K562 (cell line): ENCODE measurements around the gene SLC7A9. TPM values are rescaled to one million over a fixed set of nuclear protein-coding genes. Genes with fewer than 3 reads are reported as not detected.

ENCODE experiments used
- ATAC-seq: fragments of 200-7000 bp; cut with Tn5 transposase; 3 replicates; pipeline ENCODE4 v1.9.1; 2020; ENCODE audit warnings: moderate library complexity
- BruUV-seq: library from RNA; stranded (reverse); fragments of 400-500 nt; replicated peaks from 2 replicates; lab custom pipeline; 2021; lab: Mats Ljungman, UMichigan
- CTCF ChIA-PET: fragments of 300-600 bp; formaldehyde crosslinking; extraction: SDS; loops from one replicate; lab custom pipeline; 2021; ENCODE audit warnings: low intra/inter-chr PET ratio; lab: Yijun Ruan, JAX
- POLR2A ChIA-PET: fragments of 300-600, 350-650 bp; sonication (Branson Sonifier 250); formaldehyde crosslinking; extraction: SDS; loops from one replicate; lab custom pipeline; 2021; ENCODE audit warnings: antibody characterized with exemption, inconsistent platforms; lab: Yijun Ruan, JAX
- DNase-seq, 4 experiments: peaks; one replicate each; pipeline versions ENCODE4 v3.0.0 to v3.0.0-alpha.2; 2011 to 2018; ENCODE audit warnings: low spot score in 3 of 4, mixed read lengths in 3 of 4; ENCODE audit errors: extremely low read depth in 1 of 4
- FAIRE-seq: peaks from 2 replicates; lab custom pipeline; 2011; peaks lifted over from hg19 to GRCh38; lab: Jason Lieb, UNC
- H2AFZ ChIP-seq: 2 replicates; pipeline ENCODE4 v1.6.0; 2011; ENCODE audit warnings: low read depth, low read length, control low read depth, inconsistent platforms
- H3K27ac ChIP-seq: fragments of 200-600 bp; 3 replicates; pipeline ENCODE4 v1.8.0; 2011; ENCODE audit warnings: low read depth, mild to moderate bottlenecking, control low read depth, inconsistent platforms, low read length, moderate library complexity, mixed read lengths; ENCODE audit errors: extremely low read depth
- H3K27me3 ChIP-seq, 2 experiments: fragments of 300-600 bp in 1 of 2; 2 replicates in 1 of 2; 3 replicates in 1 of 2; pipeline versions ENCODE4 v1.6.0 to v1.8.0; 2011; ENCODE audit warnings: inconsistent platforms in 2 of 2, low read length in 2 of 2, mild to moderate bottlenecking in 1 of 2, mixed read lengths in 1 of 2, moderate library complexity in 1 of 2; ENCODE audit not compliant: control insufficient read depth in 2 of 2, insufficient read depth in 2 of 2
- H3K36me3 ChIP-seq: fragments of 300-600 bp; 3 replicates; pipeline ENCODE4 v1.8.0; 2011; ENCODE audit warnings: mild to moderate bottlenecking, low read length, inconsistent platforms; ENCODE audit not compliant: control insufficient read depth, insufficient read depth
- H3K4me1 ChIP-seq, 2 experiments: fragments of 200-600 bp in 1 of 2; replicated peaks in 1 of 2; 2 replicates in 1 of 2; 3 replicates in 1 of 2; pipeline versions ENCODE4 v1.5.1 to v1.8.0; 2011; ENCODE audit warnings: inconsistent platforms in 2 of 2, low read length in 2 of 2, mild to moderate bottlenecking in 1 of 2, mixed read lengths in 1 of 2, moderate library complexity in 1 of 2; ENCODE audit not compliant: control insufficient read depth in 2 of 2, insufficient read depth in 2 of 2
- H3K4me2 ChIP-seq: 2 replicates; pipeline ENCODE4 v1.6.1; 2011; ENCODE audit warnings: low read length, control low read depth, inconsistent platforms, mixed read lengths; ENCODE audit not compliant: insufficient read depth
- H3K4me3 ChIP-seq: fragments of 200-600 bp; sonication (generic), shearing (Covaris generic); 2 replicates; pipeline ENCODE4 v1.5.1; 2016; ENCODE audit warnings: control low read depth, inconsistent platforms
- H3K79me2 ChIP-seq: fragments of 200-600 bp; 3 replicates; pipeline ENCODE4 v1.8.0; 2011; ENCODE audit warnings: low read length, inconsistent platforms; ENCODE audit not compliant: control insufficient read depth, insufficient read depth
- H3K9ac ChIP-seq, 2 experiments: 2 replicates each; pipeline versions ENCODE4 v1.6.0 to v1.6.1; 2011; ENCODE audit warnings: low read depth in 2 of 2, low read length in 2 of 2, control low read depth in 1 of 2, inconsistent platforms in 1 of 2, mild to moderate bottlenecking in 1 of 2, mixed read lengths in 1 of 2; ENCODE audit not compliant: insufficient read depth in 1 of 2
- H3K9me1 ChIP-seq: one replicate; pipeline ENCODE4 v1.6.0; 2011; ENCODE audit warnings: inconsistent platforms, mild to moderate bottlenecking, low read length, moderate library complexity; ENCODE audit not compliant: control insufficient read depth, insufficient read depth
- H3K9me3 ChIP-seq: replicated peaks from 2 replicates; pipeline ENCODE4 v1.5.1; 2011; ENCODE audit warnings: low read depth, low read length, inconsistent platforms; ENCODE audit not compliant: control insufficient read depth, insufficient read depth
- H4K20me1 ChIP-seq: replicated peaks from 2 replicates; pipeline ENCODE4 v1.6.1; 2011; ENCODE audit warnings: low read length, inconsistent platforms, mixed read lengths; ENCODE audit not compliant: control insufficient read depth, insufficient read depth
- BCL6 ChIP-seq: fragments of 250-450 bp; sonication (Bioruptor Pico); IDR thresholded peaks from 2 replicates; pipeline ENCODE4 v1.4.0; 2020
- EGR1 ChIP-seq: fragments of 450-650 bp; conservative IDR thresholded peaks from 2 replicates; pipeline ENCODE4 v1.6.1; 2017; ENCODE audit warnings: mild to moderate bottlenecking
- ELF1 ChIP-seq: fragments of 200-800 bp; sonication (Bioruptor generic); IDR thresholded peaks from 2 replicates; pipeline ENCODE4 v1.6.1; 2016; ENCODE audit warnings: missing genetic modification characterization, missing compliant biosample characterization
- EZH2 ChIP-seq: IDR thresholded peaks from 2 replicates; pipeline ENCODE4 v1.6.1; 2012; ENCODE audit warnings: low read depth, mild to moderate bottlenecking, inconsistent platforms, low read length, borderline replicate concordance
- LEF1 ChIP-seq: fragments of 450-650 bp; IDR thresholded peaks from 2 replicates; pipeline ENCODE4 v1.6.1; 2016; ENCODE audit warnings: mild to moderate bottlenecking
- MYNN ChIP-seq, 2 experiments: sonication (generic); formaldehyde crosslinking in 1 of 2; IDR thresholded peaks; 2 replicates each; pipeline versions ENCODE4 v1.5.0 to v1.6.1; 2016 to 2020; ENCODE audit warnings: antibody characterized with exemption in 1 of 2, missing genetic modification reagents in 1 of 2
- ZNF197 ChIP-seq: fragments of 200-800 bp; sonication (Bioruptor generic); IDR thresholded peaks from 2 replicates; pipeline ENCODE4 v1.6.1; 2016; ENCODE audit warnings: low read depth, missing genetic modification characterization, missing compliant biosample characterization
- WGBS: fragments of 100-300 bp; shearing (Covaris generic); methylation state at CpG from one replicate; pipeline ENCODE4 v1.1.6; 2016; ENCODE audit warnings: low coverage, mixed read lengths; ENCODE audit not compliant: insufficient coverage; ENCODE audit errors: missing lambda C conversion rate; 5-methylcytosine and 5-hydroxymethylcytosine counted together
- in situ Hi-C: fragments of 300-500 bp; cut with MboI; formaldehyde crosslinking; loops from 4 replicates; pipeline ENCODE4 v1.15.0; 2018; ENCODE audit warnings: inconsistent platforms, mixed read lengths
- intact Hi-C: fragments of 100-400 bp; cut with micrococcal nuclease; formaldehyde crosslinking; loops from 2 replicates; pipeline ENCODE4 v1.14.2; 2022
- polyA plus RNA-seq, 8 experiments: library from polyadenylated mRNA; depleted of rRNA in 4 of 8; stranded (reverse) in 5 of 8; unstranded in 3 of 8; fragments of >200 nt; fragmentation: Nextera tagmentation in 2 of 8; fragmentation: Illumina TruSeq in 1 of 8; extraction: Ambion mirVana in 2 of 8; extraction: Trizol in 1 of 8; gene quantifications; 2 replicates each; pipeline versions ENCODE4 v1.2.1 to v1.2.3, GENCODE V29; 2011 to 2014; ENCODE audit warnings: inconsistent platforms in 1 of 8, missing spikeins in 1 of 8
- total RNA-seq, 7 experiments: library from RNA; depleted of rRNA in 6 of 7; stranded (reverse); fragments of >200 nt in 6 of 7; fragmentation: Illumina TruSeq in 2 of 7; extraction: Trizol in 2 of 7; gene quantifications; 2 replicates each; pipeline versions ENCODE4 v1.2.1 to v1.2.3, GENCODE V29; 2011 to 2021; ENCODE audit warnings: low replicate concordance in 1 of 7
- TF ChIP-seq, protein P1 (sequence below): fragments of 250-450 bp; sonication (Bioruptor Pico); IDR thresholded peaks from 2 replicates; pipeline ENCODE4 v1.8.0; 2021; ENCODE audit warnings: borderline replicate concordance, mild to moderate bottlenecking, moderate library complexity; ENCODE audit not compliant: poor library complexity, severe bottlenecking
- TF ChIP-seq, protein P2 (sequence below): fragments of 250-450 bp; sonication (Bioruptor Pico); IDR thresholded peaks from 2 replicates; pipeline ENCODE4 v1.5.0; 2021; ENCODE audit warnings: mild to moderate bottlenecking, borderline replicate concordance

Gene SLC7A9
- total and polyA plus RNA-seq, 9 of the 15 experiments (the other 6 are each of a cell fraction or from before 2014, with no cell fraction given), result not detected

DNA sequence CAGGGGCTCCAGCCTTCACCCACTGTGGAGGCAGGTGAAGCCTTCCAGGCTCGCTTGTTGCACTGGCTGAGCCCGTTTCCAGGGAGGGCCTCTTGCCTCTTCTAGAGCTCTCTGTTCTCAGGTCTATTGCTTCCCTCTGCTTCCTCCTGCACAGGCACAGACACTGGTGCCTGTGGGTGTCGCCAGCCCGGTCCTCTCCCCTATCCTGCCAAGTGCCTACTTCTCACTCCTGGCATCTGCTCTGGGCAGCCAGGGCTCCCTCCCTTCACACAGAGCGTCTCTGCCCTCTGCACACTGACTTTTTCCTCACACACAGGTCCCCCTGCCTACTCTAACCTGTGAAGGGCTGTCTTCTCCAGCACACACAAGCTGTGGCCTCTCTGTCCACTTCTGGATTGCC, 60.3 kb downstream of the SLC7A9 start:
- Histone ChIP-seq H3K4me1 (no peaks in the 10 kb centered on the region), H3K27me3 (peaks cover 21 to 43% of the 10 kb centered on the region in 2 experiments), H3K36me3 (no peaks in the 10 kb centered on the region), H2AFZ (no peak overlapping the region), H3K27ac (no peak overlapping the region), H3K9ac (no peak overlapping the region), H3K4me3 (no peak overlapping the region), H3K4me2 (no peak overlapping the region), H4K20me1 (no peaks in the 10 kb centered on the region; the same call in 1 of the 2 replicates), H3K9me3 (no peaks in the 10 kb centered on the region), H3K79me2 (no peaks in the 10 kb centered on the region), H3K9me1 (no peaks in the 10 kb centered on the region)
- no peak for ATAC-seq
- POLR2A ChIA-PET, result no interaction called here
- WGBS, result 0% methylated on average over 5 of the region's 5 CpGs
- in situ Hi-C loops (no loop called here), intact Hi-C loops (no loop called here)
- CTCF ChIA-PET, result no interaction called here
- TF ChIP-seq, protein P1, sequence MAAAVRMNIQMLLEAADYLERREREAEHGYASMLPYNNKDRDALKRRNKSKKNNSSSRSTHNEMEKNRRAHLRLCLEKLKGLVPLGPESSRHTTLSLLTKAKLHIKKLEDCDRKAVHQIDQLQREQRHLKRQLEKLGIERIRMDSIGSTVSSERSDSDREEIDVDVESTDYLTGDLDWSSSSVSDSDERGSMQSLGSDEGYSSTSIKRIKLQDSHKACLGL (CRISPR knock-in tag), result no peak
- no peak for TF ChIP-seq ELF1
- TF ChIP-seq, protein P2, sequence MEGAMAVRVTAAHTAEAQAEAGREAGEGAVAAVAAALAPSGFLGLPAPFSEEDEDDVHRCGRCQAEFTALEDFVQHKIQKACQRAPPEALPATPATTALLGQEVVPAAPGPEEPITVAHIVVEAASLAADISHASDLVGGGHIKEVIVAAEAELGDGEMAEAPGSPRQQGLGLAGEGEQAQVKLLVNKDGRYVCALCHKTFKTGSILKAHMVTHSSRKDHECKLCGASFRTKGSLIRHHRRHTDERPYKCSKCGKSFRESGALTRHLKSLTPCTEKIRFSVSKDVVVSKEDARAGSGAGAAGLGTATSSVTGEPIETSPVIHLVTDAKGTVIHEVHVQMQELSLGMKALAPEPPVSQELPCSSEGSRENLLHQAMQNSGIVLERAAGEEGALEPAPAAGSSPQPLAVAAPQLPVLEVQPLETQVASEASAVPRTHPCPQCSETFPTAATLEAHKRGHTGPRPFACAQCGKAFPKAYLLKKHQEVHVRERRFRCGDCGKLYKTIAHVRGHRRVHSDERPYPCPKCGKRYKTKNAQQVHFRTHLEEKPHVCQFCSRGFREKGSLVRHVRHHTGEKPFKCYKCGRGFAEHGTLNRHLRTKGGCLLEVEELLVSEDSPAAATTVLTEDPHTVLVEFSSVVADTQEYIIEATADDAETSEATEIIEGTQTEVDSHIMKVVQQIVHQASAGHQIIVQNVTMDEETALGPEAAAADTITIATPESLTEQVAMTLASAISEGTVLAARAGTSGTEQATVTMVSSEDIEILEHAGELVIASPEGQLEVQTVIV (CRISPR knock-in tag), result no peak
- no peak for TF ChIP-seq EZH2
- no peak for TF ChIP-seq ZNF197 (CRISPR knock-in tag)
- no peak for TF ChIP-seq BCL6
- TF ChIP-seq EGR1, result no peak
- TF ChIP-seq LEF1, result no peak
- no peak for TF ChIP-seq MYNN (IDR thresholded peaks at IDR 0.05)
- TF ChIP-seq MYNN (CRISPR knock-in tag; IDR thresholded peaks at IDR 0.05), result no peak
- no peak for FAIRE-seq
- DNase-seq, result no peak
- BruUV-seq, result no TSS peak
